HepG2 (cell line): ENCODE results near the gene WDFY1. TPM values are rescaled to one million over a fixed set of nuclear protein-coding genes. Genes with fewer than 3 reads are reported as not detected.

Experiments
- ATAC-seq: fragments of 200-7000 bp; cut with Tn5 transposase; 3 replicates; pipeline ENCODE4 v1.9.1; 2020; ENCODE audit warnings: mild to moderate bottlenecking, moderate library complexity
- BruUV-seq: library from RNA; stranded (reverse); fragments of 400-500 nt; replicated peaks from 2 replicates; lab custom pipeline; 2021; lab: Mats Ljungman, UMichigan
- CTCF ChIA-PET: fragments of 300-600 bp; formaldehyde crosslinking; extraction: SDS; loops from one replicate; lab custom pipeline; 2021; ENCODE audit warnings: low total read pairs, inconsistent platforms, low intra/inter-chr PET ratio; lab: Yijun Ruan, JAX
- POLR2A ChIA-PET: fragments of 350-600 bp; sonication (Branson Sonifier 250); formaldehyde crosslinking; loops from one replicate; lab custom pipeline; 2020; ENCODE audit warnings: antibody characterized with exemption, inconsistent platforms; lab: Yijun Ruan, JAX
- DNase-seq: peaks from one replicate; pipeline ENCODE4 v3.0.0-alpha.2; 2015; ENCODE audit warnings: low spot score
- FAIRE-seq: peaks from 3 replicates; lab custom pipeline; 2011; peaks lifted over from hg19 to GRCh38; lab: Jason Lieb, UNC
- H2AFZ ChIP-seq: one replicate; pipeline ENCODE4 v1.6.1; 2011; ENCODE audit warnings: low read length, inconsistent platforms
- H3K27ac ChIP-seq: fragments of 300-600 bp; 3 replicates; pipeline ENCODE4 v1.8.0; 2011; ENCODE audit warnings: mixed run types, mild to moderate bottlenecking, mixed read lengths, low read length, inconsistent platforms; ENCODE audit not compliant: insufficient read depth; ENCODE audit errors: extremely low read length
- H3K27me3 ChIP-seq, 2 experiments: fragments of 200-600 bp in 1 of 2; 2 replicates in 1 of 2; 3 replicates in 1 of 2; pipeline versions ENCODE4 v1.6.0 to v1.8.0; 2011; ENCODE audit warnings: low read length in 2 of 2, mild to moderate bottlenecking in 2 of 2, moderate library complexity in 2 of 2, inconsistent platforms in 1 of 2; ENCODE audit not compliant: insufficient read depth in 2 of 2, control insufficient read depth in 1 of 2
- H3K36me3 ChIP-seq, 2 experiments: fragments of 200-600 bp in 1 of 2; replicated peaks in 1 of 2; 2 replicates in 1 of 2; 3 replicates in 1 of 2; pipeline versions ENCODE4 v1.5.1 to v1.8.0; 2011; ENCODE audit warnings: low read length in 2 of 2, inconsistent platforms in 1 of 2; ENCODE audit not compliant: insufficient read depth in 2 of 2, control insufficient read depth in 1 of 2
- H3K4me1 ChIP-seq: 2 replicates; pipeline ENCODE4 v1.5.1; 2012; ENCODE audit warnings: low read length, inconsistent platforms; ENCODE audit not compliant: insufficient read depth
- H3K4me2 ChIP-seq: 2 replicates; pipeline ENCODE4 v1.6.0; 2011; ENCODE audit warnings: low read depth, low read length, inconsistent platforms
- H3K4me3 ChIP-seq, 3 experiments: fragments of 200-600 bp in 1 of 3; sonication (generic), shearing (Covaris generic) in 1 of 3; replicated peaks in 1 of 3; 2 replicates each; pipeline ENCODE4 v1.5.1; 2011 to 2016; ENCODE audit warnings: low read length in 3 of 3, inconsistent platforms in 2 of 3, low read depth in 2 of 3, mild to moderate bottlenecking in 2 of 3, control low read depth in 1 of 3, mixed read lengths in 1 of 3; ENCODE audit not compliant: insufficient read depth in 1 of 3
- H3K79me2 ChIP-seq: one replicate; pipeline ENCODE4 v1.6.1; 2011; ENCODE audit warnings: low read length, inconsistent platforms; ENCODE audit not compliant: insufficient read depth
- H3K9ac ChIP-seq: 2 replicates; pipeline ENCODE4 v1.6.0; 2011; ENCODE audit warnings: mild to moderate bottlenecking, low read depth, low read length, inconsistent platforms; ENCODE audit not compliant: insufficient read depth
- H3K9me3 ChIP-seq: 2 replicates; pipeline ENCODE4 v1.5.1; 2012; ENCODE audit warnings: mild to moderate bottlenecking, low read length
- H4K20me1 ChIP-seq: 2 replicates; pipeline ENCODE4 v1.6.0; 2011; ENCODE audit warnings: inconsistent platforms, mild to moderate bottlenecking, low read length, moderate library complexity; ENCODE audit not compliant: insufficient read depth
- CREB1 ChIP-seq, 2 experiments: fragments of 450-650 bp in 1 of 2; IDR thresholded peaks; 2 replicates each; pipeline ENCODE4 v1.6.1; 2016 to 2017; ENCODE audit warnings: control low read depth in 1 of 2, mild to moderate bottlenecking in 1 of 2, missing compliant biosample characterization in 1 of 2, missing genetic modification characterization in 1 of 2
- E2F5 ChIP-seq: sonication (generic); formaldehyde crosslinking; conservative IDR thresholded peaks from 2 replicates; pipeline ENCODE4 v1.4.0; 2020; ENCODE audit warnings: missing genetic modification reagents
- ELF4 ChIP-seq: sonication (generic); formaldehyde crosslinking; IDR thresholded peaks from 2 replicates; pipeline ENCODE4 v1.5.0; 2020; ENCODE audit warnings: missing genetic modification reagents, mild to moderate bottlenecking, moderate library complexity, borderline replicate concordance
- HNF1A ChIP-seq, 2 experiments: sonication (generic) in 1 of 2; formaldehyde crosslinking in 1 of 2; IDR thresholded peaks; 2 replicates each; pipeline versions ENCODE4 v1.4.0 to v1.6.1; 2016 to 2020; ENCODE audit warnings: borderline replicate concordance in 1 of 2, low read depth in 1 of 2, mild to moderate bottlenecking in 1 of 2, missing genetic modification reagents in 1 of 2
- HNRNPUL1 ChIP-seq: fragments of 200-400 bp; formaldehyde crosslinking; IDR thresholded peaks from 2 replicates; pipeline ENCODE4 v1.6.1; 2017; ENCODE audit warnings: low read depth, mild to moderate bottlenecking, low read length, moderate library complexity
- SYNCRIP ChIP-seq: fragments of 200-400 bp; formaldehyde crosslinking; IDR thresholded peaks from 2 replicates; pipeline ENCODE4 v1.6.1; 2018; ENCODE audit warnings: mild to moderate bottlenecking, low read depth, low read length; ENCODE audit not compliant: insufficient read depth
- ZBTB2 ChIP-seq: sonication (generic); formaldehyde crosslinking; IDR thresholded peaks from 2 replicates; pipeline ENCODE4 v1.8.0; 2022; ENCODE audit warnings: low read depth, missing genetic modification reagents
- ZNF343 ChIP-seq: sonication (generic); formaldehyde crosslinking; IDR thresholded peaks from 2 replicates; pipeline ENCODE4 v1.4.0; 2020; ENCODE audit warnings: mild to moderate bottlenecking, missing genetic modification reagents
- WGBS: methylation state at CpG from one replicate; pipeline ENCODE4 v1.1.6; 2017; ENCODE audit warnings: low lambda C conversion rate; 5-methylcytosine and 5-hydroxymethylcytosine counted together
- in situ Hi-C: cut with HindIII; loops from 2 replicates; pipeline ENCODE4 v1.10.0; 2017; ENCODE audit warnings: low pct_unique_long_range_greater_than_20kb; ENCODE audit not compliant: extremely low pct_ligation_motif_present
- intact Hi-C: fragments of 100-400 bp; cut with micrococcal nuclease; formaldehyde crosslinking; loops from one replicate; pipeline ENCODE4 v1.10.0; 2022; ENCODE audit not compliant: unreplicated experiment
- polyA plus RNA-seq, 8 experiments: library from polyadenylated mRNA; depleted of rRNA in 3 of 8; stranded (reverse) in 7 of 8; unstranded in 1 of 8; fragments of >200 nt; fragmentation: Illumina TruSeq in 4 of 8; extraction: Trizol in 4 of 8; gene quantifications; 2 replicates each; pipeline versions ENCODE4 v1.2.1 to v1.2.3, GENCODE V29; 2011 to 2016; ENCODE audit warnings: low read depth in 4 of 8, missing spikeins in 1 of 8, mixed read lengths in 1 of 8; ENCODE audit not compliant: insufficient read depth in 1 of 8
- total RNA-seq, 5 experiments: library from RNA; depleted of rRNA; stranded (reverse); fragments of >200 nt; fragmentation: Illumina TruSeq; extraction: Trizol; gene quantifications; 2 replicates each; pipeline ENCODE4 v1.2.3, GENCODE V29; 2016; ENCODE audit warnings: low read depth in 1 of 5

Gene WDFY1
- total and polyA plus RNA-seq, 2 of the 13 experiments (the other 11 are each of a cell fraction or from before 2014, with no cell fraction given), result 77.0 to 78.4 TPM

- POLR2A ChIA-PET, result interaction anchor here (0.8 to 3.6 kb wide), 7 partner anchors 10 to 92 kb away, joined by 5 to 69 read pairs (median 6); partner anchors contain the start of gene MRPL44
- Histone ChIP-seq H3K9ac (no peak overlapping the region), H3K4me3 (peak overlapping the region in 1 of 3 experiments; percentile 99; a peak in 1 of 6 replicates), H3K36me3 (no peaks in the 10 kb centered on the region), H3K4me2 (peak overlapping the region; percentile 57), H3K9me3 (no peaks in the 10 kb centered on the region), H2AFZ (no peak overlapping the region), H4K20me1 (peaks cover 7% of the 10 kb centered on the region; the same call in 1 of the 2 replicates), H3K4me1 (peaks cover 36% of the 10 kb centered on the region), H3K27ac (no peak overlapping the region), H3K27me3 (no peaks in the 10 kb centered on the region; a peak in 1 of 5 replicates), H3K79me2 (peaks cover 36% of the 10 kb centered on the region)
- intact Hi-C loops, result loop anchor here (1.0 to 2.0 kb wide), 2 partner anchors 15 to 37 kb away; no protein-coding TSS in a partner anchor
- 91% methylated on average over 4 of the region's 4 CpGs for WGBS
- BruUV-seq, result no TSS peak
- TF ChIP-seq CREB1 (IDR thresholded peaks at IDR 0.05) (no peak), CREB1 (CRISPR knock-in tag; IDR thresholded peaks at IDR 0.05) (0 out of 2 replicates have a peak, but pooled peaks have one; percentile 15), SYNCRIP (no peak), ZBTB2 (no peak)
- FAIRE-seq (no peak), ATAC-seq (no peak), DNase-seq (no peak)
- in situ Hi-C loops, result no loop called here
- CTCF ChIA-PET, result no interaction called here
Observed at GRCh38 chr2:223945755-223946154, 620 bp upstream of the WDFY1 start.

- BruUV-seq, result no TSS peak
- H3K27ac ChIP-seq, result peak overlapping the region; percentile 85
- under 1% methylated on average over 30 of the region's 46 CpGs for WGBS
- CTCF ChIA-PET, result interaction anchor here (0.7 kb wide), 1 partner anchor 26 kb away, joined by 3 read pairs; no protein-coding TSS in a partner anchor
- POLR2A ChIA-PET, result interaction anchor here (1.1 to 3.6 kb wide), 8 partner anchors 9 to 91 kb away, joined by 4 to 69 read pairs (median 6); partner anchors contain the start of gene MRPL44
- H3K79me2 ChIP-seq, result peaks cover 50% of the 10 kb centered on the region
- intact Hi-C loops, result loop anchor here (2.0 kb wide), 1 partner anchor 35 kb away; no protein-coding TSS in a partner anchor
- H3K9ac ChIP-seq, result peak overlapping the region; percentile 98
- no peaks in the 10 kb centered on the region; a peak in 1 of 5 replicates for H3K27me3 ChIP-seq
- peak overlapping the region; percentile 94 for H3K4me2 ChIP-seq
- H3K36me3 ChIP-seq, result no peaks in the 10 kb centered on the region
- peak overlapping the region; percentile 80 to 100 (median 99) for H3K4me3 ChIP-seq
- peaks cover 11% of the 10 kb centered on the region; the same call in 1 of the 2 replicates for H4K20me1 ChIP-seq
- no peaks in the 10 kb centered on the region for H3K9me3 ChIP-seq
- no peak overlapping the region for H2AFZ ChIP-seq
- H3K4me1 ChIP-seq, result peaks cover 42% of the 10 kb centered on the region
- in situ Hi-C loops, result no loop called here
- peak; percentile 51 for DNase-seq
- ATAC-seq, result peak; percentile 87
- FAIRE-seq, result no peak
- TF ChIP-seq E2F5 (peak; percentile 75; the same call in 1 of the 2 replicates), HNF1A (IDR thresholded peaks at IDR 0.05; ENCODE audit: low read depth) (no peak), HNF1A (CRISPR knock-in tag; IDR thresholded peaks at IDR 0.05; ENCODE audit: borderline replicate concordance) (no peak), HNRNPUL1 (no peak), ELF4 (CRISPR knock-in tag) (no peak), ZNF343 (CRISPR knock-in tag) (no peak)
Observed at GRCh38 chr2:223944166-223944702, 901 bp downstream of the WDFY1 start.
